HCT116 (cell line): Measurements from ENCODE around the gene CCDC90B.
"Not testable (repeated sequence)": the region's sequence is repeated elsewhere in the genome, so short reads cannot be mapped to it uniquely, and the experiment has no call there.

ENCODE experiments used
- ATF3 ChIP-seq: IDR thresholded peaks from 2 replicates; pipeline ENCODE4 v1.6.1; 2012
- CBX3 ChIP-seq: IDR thresholded peaks from 2 replicates; pipeline ENCODE4 v1.6.1; 2012; ENCODE audit warnings: low read depth
- CTCF ChIP-seq, 3 experiments: fragments of 200-600 bp in 1 of 3; sonication (generic) in 1 of 3; IDR thresholded peaks in 2 of 3; conservative IDR thresholded peaks in 1 of 3; 2 replicates each; pipeline ENCODE4 v1.5.1; 2012 to 2017; ENCODE audit warnings: low read depth in 2 of 3, low read length in 2 of 3, antibody characterized with exemption in 1 of 3, borderline replicate concordance in 1 of 3, control low read depth in 1 of 3, mild to moderate bottlenecking in 1 of 3, mixed read lengths in 1 of 3, mixed run types in 1 of 3, moderate library complexity in 1 of 3; ENCODE audit not compliant: insufficient read depth in 1 of 3
- EZH2 ChIP-seq: fragments of 200-600 bp; sonication (generic); IDR thresholded peaks from 2 replicates; pipeline ENCODE4 v1.6.1; 2017; ENCODE audit warnings: antibody characterized with exemption, mixed run types
- POLR2A ChIP-seq: IDR thresholded peaks from 2 replicates; pipeline ENCODE4 v1.7.0; 2011; ENCODE audit warnings: borderline replicate concordance; ENCODE audit not compliant: insufficient read depth, insufficient read length; ENCODE audit errors: extremely low read depth
- POLR2AphosphoS5 ChIP-seq: IDR thresholded peaks from 2 replicates; pipeline ENCODE4 v1.6.1; 2011; ENCODE audit warnings: mild to moderate bottlenecking, low read depth, low read length, moderate library complexity
- SP1 ChIP-seq: IDR thresholded peaks from 2 replicates; pipeline ENCODE4 v1.6.1; 2012; ENCODE audit warnings: low read depth
- ZFX ChIP-seq: fragments of 450-650 bp; IDR thresholded peaks from 2 replicates; pipeline ENCODE4 v1.6.1; 2017

- TF ChIP-seq POLR2AphosphoS5; CTCF (IDR thresholded peaks at IDR 0.05 in 2 of 3, conservative IDR thresholded peaks at IDR 0.05 in 1 of 3; ENCODE audit: borderline replicate concordance in 1 of 3, insufficient read depth in 1 of 3, low read depth in 2 of 3, low read length in 2 of 3); CBX3; EZH2; POLR2A; ZFX; SP1; ATF3: not testable (repeated sequence)
Observed at GRCh38 chr11:83308536-83308935, 22.4 kb upstream of the CCDC90B start.
